ENCODE measurements around the gene PYURF.

The PYURF gene

DNA sequence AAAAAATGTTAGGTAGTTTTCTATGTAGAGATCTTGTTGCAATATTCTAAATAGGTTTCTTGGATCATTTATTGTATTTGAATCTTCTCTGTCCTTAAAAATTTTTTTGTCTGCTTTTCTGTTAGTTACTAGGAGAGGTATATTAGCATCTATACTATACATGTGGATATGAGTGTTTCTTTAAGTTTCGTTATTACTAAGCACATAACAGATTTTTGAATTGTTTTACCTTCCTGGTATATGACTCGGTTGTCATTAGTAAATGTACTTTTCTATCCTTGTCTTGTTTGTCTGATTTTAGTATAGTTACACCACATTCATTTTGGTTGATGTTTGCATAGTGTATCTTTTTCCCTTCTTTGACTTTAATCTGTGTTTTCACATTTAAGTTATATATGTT lies 20.2 kb downstream of the PYURF start:
- no peak for FAIRE-seq

DNA sequence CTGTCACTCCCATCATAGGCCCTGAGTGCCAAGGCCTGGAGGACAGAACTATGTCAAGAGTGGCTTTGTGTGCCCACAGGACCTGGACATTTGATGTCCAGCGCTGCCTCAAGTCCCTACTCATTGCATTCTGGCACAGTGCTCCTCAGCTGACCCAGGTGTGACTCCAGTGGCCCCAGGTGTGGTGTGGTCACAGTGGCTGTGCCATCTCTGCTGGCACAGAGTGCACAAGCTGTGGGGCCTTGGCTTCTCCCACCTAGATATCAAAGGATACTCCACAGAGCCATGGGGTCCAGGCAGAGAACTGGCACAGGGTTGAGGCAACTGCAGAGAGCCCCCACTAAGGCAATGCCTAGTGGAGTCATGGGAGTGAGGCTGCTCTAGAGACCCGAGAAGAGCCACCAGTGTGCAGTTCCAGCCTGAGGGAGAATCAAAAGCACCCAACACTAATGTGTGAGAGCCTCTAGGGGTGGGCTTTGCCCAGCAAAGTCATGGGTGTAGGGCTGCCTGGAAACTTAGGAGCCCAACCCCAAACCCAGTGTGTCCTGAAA lies 25.6 kb downstream of the PYURF start:
- no peak for FAIRE-seq

DNA sequence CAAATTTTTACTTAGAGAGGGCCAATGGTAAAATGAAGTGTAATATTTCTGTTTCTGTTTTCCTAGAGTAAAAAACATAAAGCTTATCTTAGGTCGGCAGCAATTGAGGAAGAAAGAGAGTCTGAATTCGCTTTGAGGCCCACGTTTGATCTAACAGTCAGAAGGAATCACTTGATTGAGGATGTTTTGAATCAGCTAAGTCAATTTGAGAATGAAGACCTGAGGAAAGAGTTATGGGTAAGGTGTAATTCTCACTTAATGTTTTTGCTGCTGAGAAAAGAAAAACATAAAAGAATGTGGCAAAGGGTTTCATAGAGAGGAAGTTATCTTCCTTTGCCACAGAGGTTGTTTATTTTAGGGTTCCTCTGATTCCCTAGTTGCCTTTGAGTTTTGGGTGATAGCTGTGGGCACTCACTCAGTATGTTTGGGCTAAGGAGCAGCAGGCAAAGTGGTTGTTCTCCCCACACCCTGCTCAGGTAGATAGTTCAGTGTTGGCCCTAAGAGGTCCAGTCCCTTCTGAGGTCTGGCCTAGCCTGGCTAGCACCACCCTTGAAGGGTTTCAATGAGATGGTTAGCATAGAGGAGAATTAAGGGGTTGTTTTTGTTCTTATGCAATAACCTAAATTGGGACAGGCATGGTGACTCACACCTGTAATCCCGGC lies 34.3 kb downstream of the PYURF start:
- FAIRE-seq: no peak

- FAIRE-seq: no peak
These were observed 42.0 kb downstream of the PYURF start for GRCh38 chr4:88481537-88481936.

DNA sequence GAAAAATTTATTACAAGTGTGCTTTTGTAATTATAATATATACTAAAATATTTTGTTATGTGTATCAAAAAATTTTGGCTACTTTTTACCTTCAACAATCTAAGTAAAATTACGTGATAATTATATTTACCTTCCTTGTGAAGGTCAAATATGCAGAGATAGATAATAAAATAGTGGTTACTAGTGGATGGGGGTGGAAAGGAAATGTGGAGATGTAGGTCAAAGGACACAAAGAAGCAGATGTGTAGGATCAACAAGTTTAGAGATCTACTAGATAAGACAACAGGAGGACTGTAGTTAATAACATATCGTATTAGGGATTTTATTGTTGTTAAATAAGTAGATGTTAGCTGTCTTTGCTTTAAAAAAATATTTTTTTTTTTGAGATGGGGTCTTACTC lies 45.3 kb downstream of the PYURF start:
- FAIRE-seq: no peak

- no peak for FAIRE-seq
These were observed 46.2 kb downstream of the PYURF start for GRCh38 chr4:88477229-88477860.

All from TTC549 (cell line).